GM12878 (cell line): ENCODE measurements around the gene COL27A1. TPM values are rescaled to one million over a fixed set of nuclear protein-coding genes. Genes with fewer than 3 reads are reported as not detected.

Experiments used
- FOXM1 ChIP-seq: IDR thresholded peaks from 2 replicates; pipeline ENCODE4 v1.6.1; 2012; ENCODE audit warnings: low read depth, mild to moderate bottlenecking, inconsistent platforms, low read length, moderate library complexity
- JUND ChIP-seq: IDR thresholded peaks from 2 replicates; pipeline ENCODE4 v1.6.1; 2012; ENCODE audit warnings: low read depth, mild to moderate bottlenecking, low read length, improper control_type of control experiment, moderate library complexity
- KAT2A ChIP-seq: conservative IDR thresholded peaks from 2 replicates; pipeline ENCODE4 v1.6.1; 2011; ENCODE audit warnings: low read depth, low read length; ENCODE audit not compliant: control insufficient read depth
- MYC ChIP-seq: IDR thresholded peaks from 2 replicates; pipeline ENCODE4 v1.6.1; 2011; ENCODE audit warnings: mild to moderate bottlenecking, low read length, moderate library complexity, inconsistent platforms; ENCODE audit not compliant: insufficient read depth, insufficient replicate concordance, insufficient read length, severe bottlenecking
- TAF1 ChIP-seq: IDR thresholded peaks from 2 replicates; pipeline ENCODE4 v1.6.1; 2011; ENCODE audit warnings: mild to moderate bottlenecking, low read depth, low read length, borderline replicate concordance
- ZBTB40 ChIP-seq: fragments of 450-650 bp; IDR thresholded peaks from 2 replicates; pipeline ENCODE4 v1.6.1; 2016; ENCODE audit warnings: mild to moderate bottlenecking, moderate library complexity, borderline replicate concordance
- ZZZ3 ChIP-seq: IDR thresholded peaks from 2 replicates; pipeline ENCODE4 v1.6.1; 2011; ENCODE audit warnings: low read depth; ENCODE audit not compliant: control insufficient read depth, insufficient read length
- polyA plus RNA-seq, 11 experiments: library from polyadenylated mRNA; depleted of rRNA in 4 of 11; unstranded in 6 of 11; stranded (reverse) in 5 of 11; fragments of >200 nt; fragmentation: Nextera tagmentation in 4 of 11; fragmentation: Illumina TruSeq in 1 of 11; extraction: Ambion mirVana in 4 of 11; extraction: Trizol in 1 of 11; gene quantifications; 1 replicate in 1 of 11; 2 replicates in 10 of 11; pipeline versions ENCODE4 v1.2.1 to v1.2.3, GENCODE V29; 2011 to 2016; ENCODE audit warnings: inconsistent platforms in 2 of 11, missing spikeins in 2 of 11, low read depth in 1 of 11
- total RNA-seq, 4 experiments: library from RNA; depleted of rRNA in 3 of 4; stranded (reverse); fragments of >200 nt in 3 of 4; fragmentation: Illumina TruSeq in 1 of 4; extraction: Trizol in 1 of 4; gene quantifications; 2 replicates each; pipeline versions ENCODE4 v1.2.1 to v1.2.3, GENCODE V29; 2013 to 2021
- TF ChIP-seq, protein P1 (sequence below): fragments of 150-350 bp; IDR thresholded peaks from 2 replicates; pipeline ENCODE4 v1.6.1; 2016; ENCODE audit warnings: low read depth, low read length
- TF ChIP-seq, protein P2 (sequence below): IDR thresholded peaks from 2 replicates; pipeline ENCODE4 v1.6.1; 2012; ENCODE audit warnings: improper control_type of control experiment, low read depth, low read length; ENCODE audit not compliant: insufficient replicate concordance
- TF ChIP-seq, protein P3 (sequence below), 3 experiments: IDR thresholded peaks in 2 of 3; conservative IDR thresholded peaks in 1 of 3; 2 replicates each; pipeline ENCODE4 v1.5.1; 2011; ENCODE audit warnings: low read depth in 3 of 3, low read length in 3 of 3, mild to moderate bottlenecking in 3 of 3, control low read depth in 2 of 3, moderate library complexity in 2 of 3, inconsistent platforms in 1 of 3, mixed read lengths in 1 of 3; ENCODE audit not compliant: control insufficient read depth in 2 of 3, insufficient read depth in 1 of 3; ENCODE audit errors: extremely low read depth in 1 of 3
- TF ChIP-seq, protein P4 (sequence below): IDR thresholded peaks from 2 replicates; pipeline ENCODE4 v1.6.1; 2012; ENCODE audit warnings: low read length, inconsistent platforms

Gene COL27A1
- total and polyA plus RNA-seq, 10 of the 15 experiments (the other 5 are each of a cell fraction or from before 2014, with no cell fraction given), result 0.10 TPM; not detected in 9

- TF ChIP-seq, protein P1, sequence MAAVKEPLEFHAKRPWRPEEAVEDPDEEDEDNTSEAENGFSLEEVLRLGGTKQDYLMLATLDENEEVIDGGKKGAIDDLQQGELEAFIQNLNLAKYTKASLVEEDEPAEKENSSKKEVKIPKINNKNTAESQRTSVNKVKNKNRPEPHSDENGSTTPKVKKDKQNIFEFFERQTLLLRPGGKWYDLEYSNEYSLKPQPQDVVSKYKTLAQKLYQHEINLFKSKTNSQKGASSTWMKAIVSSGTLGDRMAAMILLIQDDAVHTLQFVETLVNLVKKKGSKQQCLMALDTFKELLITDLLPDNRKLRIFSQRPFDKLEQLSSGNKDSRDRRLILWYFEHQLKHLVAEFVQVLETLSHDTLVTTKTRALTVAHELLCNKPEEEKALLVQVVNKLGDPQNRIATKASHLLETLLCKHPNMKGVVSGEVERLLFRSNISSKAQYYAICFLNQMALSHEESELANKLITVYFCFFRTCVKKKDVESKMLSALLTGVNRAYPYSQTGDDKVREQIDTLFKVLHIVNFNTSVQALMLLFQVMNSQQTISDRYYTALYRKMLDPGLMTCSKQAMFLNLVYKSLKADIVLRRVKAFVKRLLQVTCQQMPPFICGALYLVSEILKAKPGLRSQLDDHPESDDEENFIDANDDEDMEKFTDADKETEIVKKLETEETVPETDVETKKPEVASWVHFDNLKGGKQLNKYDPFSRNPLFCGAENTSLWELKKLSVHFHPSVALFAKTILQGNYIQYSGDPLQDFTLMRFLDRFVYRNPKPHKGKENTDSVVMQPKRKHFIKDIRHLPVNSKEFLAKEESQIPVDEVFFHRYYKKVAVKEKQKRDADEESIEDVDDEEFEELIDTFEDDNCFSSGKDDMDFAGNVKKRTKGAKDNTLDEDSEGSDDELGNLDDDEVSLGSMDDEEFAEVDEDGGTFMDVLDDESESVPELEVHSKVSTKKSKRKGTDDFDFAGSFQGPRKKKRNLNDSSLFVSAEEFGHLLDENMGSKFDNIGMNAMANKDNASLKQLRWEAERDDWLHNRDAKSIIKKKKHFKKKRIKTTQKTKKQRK, result no peak
- TF ChIP-seq, protein P2, sequence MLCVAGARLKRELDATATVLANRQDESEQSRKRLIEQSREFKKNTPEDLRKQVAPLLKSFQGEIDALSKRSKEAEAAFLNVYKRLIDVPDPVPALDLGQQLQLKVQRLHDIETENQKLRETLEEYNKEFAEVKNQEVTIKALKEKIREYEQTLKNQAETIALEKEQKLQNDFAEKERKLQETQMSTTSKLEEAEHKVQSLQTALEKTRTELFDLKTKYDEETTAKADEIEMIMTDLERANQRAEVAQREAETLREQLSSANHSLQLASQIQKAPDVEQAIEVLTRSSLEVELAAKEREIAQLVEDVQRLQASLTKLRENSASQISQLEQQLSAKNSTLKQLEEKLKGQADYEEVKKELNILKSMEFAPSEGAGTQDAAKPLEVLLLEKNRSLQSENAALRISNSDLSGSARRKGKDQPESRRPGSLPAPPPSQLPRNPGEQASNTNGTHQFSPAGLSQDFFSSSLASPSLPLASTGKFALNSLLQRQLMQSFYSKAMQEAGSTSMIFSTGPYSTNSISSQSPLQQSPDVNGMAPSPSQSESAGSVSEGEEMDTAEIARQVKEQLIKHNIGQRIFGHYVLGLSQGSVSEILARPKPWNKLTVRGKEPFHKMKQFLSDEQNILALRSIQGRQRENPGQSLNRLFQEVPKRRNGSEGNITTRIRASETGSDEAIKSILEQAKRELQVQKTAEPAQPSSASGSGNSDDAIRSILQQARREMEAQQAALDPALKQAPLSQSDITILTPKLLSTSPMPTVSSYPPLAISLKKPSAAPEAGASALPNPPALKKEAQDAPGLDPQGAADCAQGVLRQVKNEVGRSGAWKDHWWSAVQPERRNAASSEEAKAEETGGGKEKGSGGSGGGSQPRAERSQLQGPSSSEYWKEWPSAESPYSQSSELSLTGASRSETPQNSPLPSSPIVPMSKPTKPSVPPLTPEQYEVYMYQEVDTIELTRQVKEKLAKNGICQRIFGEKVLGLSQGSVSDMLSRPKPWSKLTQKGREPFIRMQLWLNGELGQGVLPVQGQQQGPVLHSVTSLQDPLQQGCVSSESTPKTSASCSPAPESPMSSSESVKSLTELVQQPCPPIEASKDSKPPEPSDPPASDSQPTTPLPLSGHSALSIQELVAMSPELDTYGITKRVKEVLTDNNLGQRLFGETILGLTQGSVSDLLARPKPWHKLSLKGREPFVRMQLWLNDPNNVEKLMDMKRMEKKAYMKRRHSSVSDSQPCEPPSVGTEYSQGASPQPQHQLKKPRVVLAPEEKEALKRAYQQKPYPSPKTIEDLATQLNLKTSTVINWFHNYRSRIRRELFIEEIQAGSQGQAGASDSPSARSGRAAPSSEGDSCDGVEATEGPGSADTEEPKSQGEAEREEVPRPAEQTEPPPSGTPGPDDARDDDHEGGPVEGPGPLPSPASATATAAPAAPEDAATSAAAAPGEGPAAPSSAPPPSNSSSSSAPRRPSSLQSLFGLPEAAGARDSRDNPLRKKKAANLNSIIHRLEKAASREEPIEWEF, result no peak
- TF ChIP-seq MYC (no peak), TAF1 (no peak), ZZZ3 (no peak), ZBTB40 (no peak), KAT2A (no peak), JUND (no peak), FOXM1 (no peak)
- TF ChIP-seq, protein P3, sequence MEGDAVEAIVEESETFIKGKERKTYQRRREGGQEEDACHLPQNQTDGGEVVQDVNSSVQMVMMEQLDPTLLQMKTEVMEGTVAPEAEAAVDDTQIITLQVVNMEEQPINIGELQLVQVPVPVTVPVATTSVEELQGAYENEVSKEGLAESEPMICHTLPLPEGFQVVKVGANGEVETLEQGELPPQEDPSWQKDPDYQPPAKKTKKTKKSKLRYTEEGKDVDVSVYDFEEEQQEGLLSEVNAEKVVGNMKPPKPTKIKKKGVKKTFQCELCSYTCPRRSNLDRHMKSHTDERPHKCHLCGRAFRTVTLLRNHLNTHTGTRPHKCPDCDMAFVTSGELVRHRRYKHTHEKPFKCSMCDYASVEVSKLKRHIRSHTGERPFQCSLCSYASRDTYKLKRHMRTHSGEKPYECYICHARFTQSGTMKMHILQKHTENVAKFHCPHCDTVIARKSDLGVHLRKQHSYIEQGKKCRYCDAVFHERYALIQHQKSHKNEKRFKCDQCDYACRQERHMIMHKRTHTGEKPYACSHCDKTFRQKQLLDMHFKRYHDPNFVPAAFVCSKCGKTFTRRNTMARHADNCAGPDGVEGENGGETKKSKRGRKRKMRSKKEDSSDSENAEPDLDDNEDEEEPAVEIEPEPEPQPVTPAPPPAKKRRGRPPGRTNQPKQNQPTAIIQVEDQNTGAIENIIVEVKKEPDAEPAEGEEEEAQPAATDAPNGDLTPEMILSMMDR (IDR thresholded peaks at IDR 0.05 in 2 of 3, conservative IDR thresholded peaks at IDR 0.05 in 1 of 3; ENCODE audit: control insufficient read depth in 2 of 3, extremely low read depth in 1 of 3, insufficient read depth in 1 of 3, low read depth in 3 of 3, low read length in 3 of 3), result no peak
- TF ChIP-seq, protein P4, sequence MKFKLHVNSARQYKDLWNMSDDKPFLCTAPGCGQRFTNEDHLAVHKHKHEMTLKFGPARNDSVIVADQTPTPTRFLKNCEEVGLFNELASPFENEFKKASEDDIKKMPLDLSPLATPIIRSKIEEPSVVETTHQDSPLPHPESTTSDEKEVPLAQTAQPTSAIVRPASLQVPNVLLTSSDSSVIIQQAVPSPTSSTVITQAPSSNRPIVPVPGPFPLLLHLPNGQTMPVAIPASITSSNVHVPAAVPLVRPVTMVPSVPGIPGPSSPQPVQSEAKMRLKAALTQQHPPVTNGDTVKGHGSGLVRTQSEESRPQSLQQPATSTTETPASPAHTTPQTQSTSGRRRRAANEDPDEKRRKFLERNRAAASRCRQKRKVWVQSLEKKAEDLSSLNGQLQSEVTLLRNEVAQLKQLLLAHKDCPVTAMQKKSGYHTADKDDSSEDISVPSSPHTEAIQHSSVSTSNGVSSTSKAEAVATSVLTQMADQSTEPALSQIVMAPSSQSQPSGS, result no peak
- TF ChIP-seq, all 136 proteins: peak for 0
These were observed 148.6 kb downstream of the COL27A1 start (continued) for GRCh38 chr9:114303977-114304376.
